Mesenchymal stem cell (in vitro differentiated cells and primary cell): Measurements from ENCODE around the gene RABGEF1.
"Not testable (repeated sequence)": the region's sequence is repeated elsewhere in the genome, so short reads cannot be mapped to it uniquely, and the experiment has no call there.

ENCODE experiments used
- DNase-seq: peaks from one replicate; pipeline ENCODE4 v3.0.0-alpha.2; 2013
- H2AFZ ChIP-seq: one replicate; pipeline ENCODE4 v1.6.1; 2013; ENCODE audit warnings: low read depth, mild to moderate bottlenecking, control low read depth, inconsistent platforms, low read length, moderate library complexity
- H2AK5ac ChIP-seq: 2 replicates; pipeline ENCODE4 v1.6.1; 2013; ENCODE audit warnings: low read length, moderate library complexity, mild to moderate bottlenecking, inconsistent platforms; ENCODE audit not compliant: severe bottlenecking
- H2BK120ac ChIP-seq: one replicate; pipeline ENCODE4 v1.6.1; 2013; ENCODE audit warnings: low read depth, mild to moderate bottlenecking, inconsistent platforms, low read length, moderate library complexity
- H2BK12ac ChIP-seq, 2 experiments: one replicate each; pipeline ENCODE4 v1.6.1; 2013; ENCODE audit warnings: inconsistent platforms in 2 of 2, low read length in 2 of 2, mild to moderate bottlenecking in 2 of 2, moderate library complexity in 2 of 2, control low read depth in 1 of 2
- H2BK15ac ChIP-seq: one replicate; pipeline ENCODE4 v1.6.1; 2013; ENCODE audit warnings: mild to moderate bottlenecking, low read depth, inconsistent platforms; ENCODE audit not compliant: poor library complexity, severe bottlenecking
- H2BK5ac ChIP-seq: 2 replicates; pipeline ENCODE4 v1.6.1; 2013; ENCODE audit warnings: low read depth, mild to moderate bottlenecking, low read length, control low read depth, inconsistent platforms; ENCODE audit not compliant: poor library complexity, severe bottlenecking
- H3K14ac ChIP-seq, 2 experiments: one replicate each; pipeline ENCODE4 v1.6.1; 2013; ENCODE audit warnings: inconsistent platforms in 2 of 2, low read length in 2 of 2, control low read depth in 1 of 2, mild to moderate bottlenecking in 1 of 2, moderate library complexity in 1 of 2
- H3K18ac ChIP-seq, 2 experiments: one replicate each; pipeline ENCODE4 v1.6.1; 2013; ENCODE audit warnings: inconsistent platforms in 2 of 2, low read length in 2 of 2, control low read depth in 1 of 2, low read depth in 1 of 2, mild to moderate bottlenecking in 1 of 2
- H3K23ac ChIP-seq, 2 experiments: one replicate each; pipeline ENCODE4 v1.6.1; 2013; ENCODE audit warnings: inconsistent platforms in 2 of 2, low read length in 2 of 2, mild to moderate bottlenecking in 2 of 2, moderate library complexity in 2 of 2, control low read depth in 1 of 2
- H3K27ac ChIP-seq: 2 replicates; pipeline ENCODE4 v1.5.1; 2013; ENCODE audit warnings: mild to moderate bottlenecking, moderate library complexity, low read length, control low read depth, inconsistent platforms; ENCODE audit not compliant: poor library complexity, severe bottlenecking
- H3K27me3 ChIP-seq, 2 experiments: 2 replicates each; pipeline versions ENCODE4 v1.6.1 to v1.7.0; 2013; ENCODE audit warnings: low read length in 2 of 2, mild to moderate bottlenecking in 2 of 2, moderate library complexity in 2 of 2, control low read depth in 1 of 2, inconsistent platforms in 1 of 2; ENCODE audit not compliant: control insufficient read depth in 1 of 2, insufficient read depth in 1 of 2
- H3K36me3 ChIP-seq, 2 experiments: 2 replicates each; pipeline versions ENCODE4 v1.6.1 to v1.7.0; 2013; ENCODE audit warnings: low read length in 2 of 2, control low read depth in 1 of 2, inconsistent platforms in 1 of 2, low read depth in 1 of 2, mild to moderate bottlenecking in 1 of 2; ENCODE audit not compliant: insufficient read depth in 2 of 2, control insufficient read depth in 1 of 2
- H3K4ac ChIP-seq, 2 experiments: one replicate each; pipeline ENCODE4 v1.6.1; 2013; ENCODE audit warnings: inconsistent platforms in 2 of 2, low read length in 2 of 2, mild to moderate bottlenecking in 2 of 2, moderate library complexity in 2 of 2, control low read depth in 1 of 2, low read depth in 1 of 2
- H3K4me1 ChIP-seq: 2 replicates; pipeline ENCODE4 v1.6.1; 2013; ENCODE audit warnings: low read depth, low read length, control low read depth; ENCODE audit not compliant: control insufficient read depth, insufficient read depth
- H3K4me2 ChIP-seq: 2 replicates; pipeline ENCODE4 v1.6.1; 2013; ENCODE audit warnings: low read length, mild to moderate bottlenecking, inconsistent platforms; ENCODE audit not compliant: poor library complexity, severe bottlenecking
- H3K4me3 ChIP-seq, 2 experiments: 2 replicates each; pipeline versions ENCODE4 v1.5.1 to v1.7.0; 2013; ENCODE audit warnings: low read length in 2 of 2, mild to moderate bottlenecking in 2 of 2, control low read depth in 1 of 2, low read depth in 1 of 2; ENCODE audit not compliant: insufficient read depth in 1 of 2
- H3K79me1 ChIP-seq: replicated peaks from 2 replicates; pipeline ENCODE4 v1.6.1; 2013; ENCODE audit warnings: mild to moderate bottlenecking, control low read depth, low read length, inconsistent platforms; ENCODE audit not compliant: poor library complexity, severe bottlenecking
- H3K9ac ChIP-seq: 2 replicates; pipeline ENCODE4 v1.7.0; 2013; ENCODE audit warnings: mild to moderate bottlenecking, low read length, moderate library complexity
- H3K9me3 ChIP-seq: 2 replicates; pipeline ENCODE4 v1.7.0; 2013; ENCODE audit warnings: mild to moderate bottlenecking, low read length; ENCODE audit not compliant: control insufficient read depth
- H4K8ac ChIP-seq: one replicate; pipeline ENCODE4 v1.6.1; 2013; ENCODE audit warnings: inconsistent platforms, mild to moderate bottlenecking, low read length, moderate library complexity
- H4K91ac ChIP-seq: one replicate; pipeline ENCODE4 v1.6.1; 2013; ENCODE audit warnings: mild to moderate bottlenecking, low read length, inconsistent platforms
- WGBS: methylation state at CpG from one replicate; pipeline ENCODE4 v1.1.7; 2013; ENCODE audit warnings: mixed read lengths; 5-methylcytosine and 5-hydroxymethylcytosine counted together

Gene RABGEF1

GRCh38 chr7:66776383-66776782 is 35.9 kb downstream of the RABGEF1 start:
- Histone ChIP-seq H3K36me3 (peaks cover 7 to 93% of the 10 kb centered on the region in 2 experiments), H3K79me1 (peaks cover 14% of the 10 kb centered on the region)
- H3K27ac ChIP-seq, H3K4me3 ChIP-seq, H4K8ac ChIP-seq, H2AK5ac ChIP-seq, H2BK120ac ChIP-seq, H2BK12ac ChIP-seq, DNase-seq, H3K4ac ChIP-seq, H3K14ac ChIP-seq, H4K91ac ChIP-seq, H3K4me1 ChIP-seq, H2BK15ac ChIP-seq, H3K9me3 ChIP-seq, H3K27me3 ChIP-seq, H2BK5ac ChIP-seq, H2AFZ ChIP-seq, H3K23ac ChIP-seq, H3K4me2 ChIP-seq, H3K9ac ChIP-seq, H3K18ac ChIP-seq: not testable (repeated sequence)
- 93% methylated on average over 5 of the region's 5 CpGs for WGBS

- no peak overlapping the region for H3K14ac ChIP-seq
- no peak overlapping the region for H2BK15ac ChIP-seq
- no peak overlapping the region for H2BK12ac ChIP-seq
- peaks cover 3% of the 10 kb centered on the region for H3K4me1 ChIP-seq
- H3K36me3 ChIP-seq, result peaks cover 7 to 94% of the 10 kb centered on the region in 2 experiments
- H3K23ac ChIP-seq, result no peak overlapping the region
- no peak overlapping the region for H2BK120ac ChIP-seq
- no peak overlapping the region for H4K91ac ChIP-seq
- no peak overlapping the region for H3K9ac ChIP-seq
- no peaks in the 10 kb centered on the region for H3K9me3 ChIP-seq
- DNase-seq, result no peak
- no peak overlapping the region for H3K4me2 ChIP-seq
- H3K27ac ChIP-seq, result no peak overlapping the region
- H2BK5ac ChIP-seq, result no peak overlapping the region
- H3K79me1 ChIP-seq, result peaks cover 15% of the 10 kb centered on the region
- no peaks in the 10 kb centered on the region for H3K27me3 ChIP-seq
- peak overlapping the region; percentile 76 for H2AK5ac ChIP-seq
- 96% methylated on average over 2 of the region's 2 CpGs for WGBS
- H3K4ac ChIP-seq, result no peak overlapping the region
- no peak overlapping the region for H3K4me3 ChIP-seq
- no peak overlapping the region for H3K18ac ChIP-seq
- H2AFZ ChIP-seq, result no peak overlapping the region
- peak overlapping the region; percentile 2 for H4K8ac ChIP-seq
Measured at GRCh38 chr7:66776800-66777442, 36.4 kb downstream of the RABGEF1 start.

DNA sequence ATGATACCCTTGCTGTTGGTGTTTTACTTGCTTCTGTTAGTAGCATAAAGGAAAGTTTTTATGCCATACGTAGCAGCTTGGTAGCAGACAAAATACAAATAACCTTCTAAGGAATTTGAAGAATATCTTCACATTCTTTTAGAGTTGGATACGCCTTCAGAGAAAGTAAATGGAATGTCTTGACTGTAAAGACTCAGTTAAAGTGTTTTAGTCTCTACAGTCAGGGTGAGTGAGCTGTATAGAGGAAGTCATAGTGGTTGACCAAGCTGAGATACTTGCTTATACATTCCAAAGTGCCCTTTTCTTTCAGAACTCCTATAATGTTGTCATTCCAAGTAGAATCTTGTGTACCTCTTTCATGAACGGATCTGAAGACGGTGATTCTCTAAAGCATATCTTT is 37.7 kb downstream of the RABGEF1 start:
- no peak overlapping the region for H3K4me2 ChIP-seq
- DNase-seq, result peak; percentile 55
- 73% methylated on average over 3 of the region's 4 CpGs for WGBS

GRCh38 chr7:66779669-66780409 is 39.3 kb downstream of the RABGEF1 start:
- WGBS, result 67% methylated on average over 1 of the region's 5 CpGs

More for the DNA sequence above, 37.7 kb downstream of the RABGEF1 start:
- Histone ChIP-seq H3K4ac (no peak overlapping the region), H2AFZ (no peak overlapping the region), H3K14ac (no peak overlapping the region), H3K36me3 (peaks cover 7 to 99% of the 10 kb centered on the region in 2 experiments), H2AK5ac (no peak overlapping the region), H3K23ac (no peak overlapping the region), H4K8ac (no peak overlapping the region), H3K4me1 (peaks cover 4% of the 10 kb centered on the region), H2BK5ac (no peak overlapping the region), H3K27me3 (no peaks in the 10 kb centered on the region), H2BK15ac (no peak overlapping the region), H3K9me3 (no peaks in the 10 kb centered on the region), H3K27ac (peak overlapping the region; percentile 78), H3K4me3 (no peak overlapping the region), H3K9ac (no peak overlapping the region), H3K18ac (no peak overlapping the region), H4K91ac (no peak overlapping the region), H3K79me1 (peaks cover 15% of the 10 kb centered on the region), H2BK12ac (no peak overlapping the region), H2BK120ac (no peak overlapping the region)

More at GRCh38 chr7:66779669-66780409, 39.3 kb downstream of the RABGEF1 start:
- Histone ChIP-seq H3K4me3 (no peak overlapping the region), H3K4ac (no peak overlapping the region), H3K9me3 (no peaks in the 10 kb centered on the region), H3K23ac (no peak overlapping the region), H3K9ac (no peak overlapping the region), H3K14ac (no peak overlapping the region), H3K18ac (no peak overlapping the region), H2AFZ (no peak overlapping the region), H2BK15ac (no peak overlapping the region), H3K27ac (no peak overlapping the region), H3K4me2 (no peak overlapping the region), H4K91ac (no peak overlapping the region), H3K4me1 (peaks cover 4% of the 10 kb centered on the region), H2BK120ac (no peak overlapping the region), H3K36me3 (peaks cover 3 to 99% of the 10 kb centered on the region in 2 experiments), H2BK12ac (no peak overlapping the region), H2BK5ac (no peak overlapping the region), H3K79me1 (peaks cover 11% of the 10 kb centered on the region), H4K8ac (no peak overlapping the region), H2AK5ac (no peak overlapping the region), H3K27me3 (no peaks in the 10 kb centered on the region)
- peak; percentile 50 for DNase-seq
